GM19023 (cell line): ENCODE results near the gene E2F6.
"Not testable (repeated sequence)": the region's sequence is repeated elsewhere in the genome, so short reads cannot be mapped to it uniquely, and the experiment has no call there.

Experiments used
- ATAC-seq: cut with Tn5 transposase; IDR thresholded peaks from one replicate; pipeline ENCODE4 v1.9.1; 2021; ENCODE audit warnings: mild to moderate bottlenecking, moderate library complexity; ENCODE audit not compliant: unreplicated experiment

E2F6 gene

GRCh38 chr2:11416931-11417330, 49.0 kb downstream of the E2F6 start:
- no peak for ATAC-seq

- ATAC-seq: no peak
Observed at GRCh38 chr2:11416186-11416585, 49.8 kb downstream of the E2F6 start.

- no peak for ATAC-seq
Observed at GRCh38 chr2:11414372-11415124, 51.4 kb downstream of the E2F6 start.

- no peak for ATAC-seq
Observed at GRCh38 chr2:11412449-11412810, 53.5 kb downstream of the E2F6 start.

DNA sequence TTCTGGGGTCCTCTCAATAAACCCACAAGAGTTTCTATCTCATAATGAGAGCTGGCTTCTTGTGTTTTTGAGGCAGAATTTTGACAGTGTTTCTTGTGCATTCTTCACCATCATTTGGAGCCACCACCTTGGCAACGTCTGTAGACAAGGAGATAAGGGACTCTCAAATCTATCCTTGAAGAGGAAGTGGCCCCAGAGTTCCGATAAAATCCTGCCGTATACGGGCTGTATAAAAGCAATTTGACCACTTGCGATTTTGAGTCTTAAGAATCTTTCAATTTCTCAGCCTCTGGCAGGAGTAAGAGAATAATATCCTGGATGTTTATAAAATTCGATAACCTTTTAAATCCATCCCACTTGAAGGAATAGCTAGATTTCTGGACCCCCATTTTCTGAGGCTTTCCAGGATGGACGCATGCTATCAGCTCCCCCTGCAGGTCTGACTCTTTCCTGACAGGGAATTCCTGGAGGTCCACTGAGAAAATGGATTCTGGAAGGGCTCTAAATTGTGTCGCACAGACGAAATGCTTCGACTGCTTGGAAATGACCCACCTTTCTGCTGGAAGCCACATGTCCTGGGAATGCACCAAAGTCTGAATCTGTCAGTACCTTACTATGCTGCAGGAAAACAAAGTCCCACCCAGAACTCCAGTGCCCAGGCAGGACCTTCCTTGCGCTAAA, 54.1 kb downstream of the E2F6 start:
- ATAC-seq: no peak

GRCh38 chr2:11411244-11411643, 54.7 kb downstream of the E2F6 start:
- no peak for ATAC-seq

- ATAC-seq: no peak
Observed at GRCh38 chr2:11410101-11410500, 55.9 kb downstream of the E2F6 start.

- ATAC-seq: no peak
Observed at GRCh38 chr2:11409572-11409959, 56.4 kb downstream of the E2F6 start.

DNA sequence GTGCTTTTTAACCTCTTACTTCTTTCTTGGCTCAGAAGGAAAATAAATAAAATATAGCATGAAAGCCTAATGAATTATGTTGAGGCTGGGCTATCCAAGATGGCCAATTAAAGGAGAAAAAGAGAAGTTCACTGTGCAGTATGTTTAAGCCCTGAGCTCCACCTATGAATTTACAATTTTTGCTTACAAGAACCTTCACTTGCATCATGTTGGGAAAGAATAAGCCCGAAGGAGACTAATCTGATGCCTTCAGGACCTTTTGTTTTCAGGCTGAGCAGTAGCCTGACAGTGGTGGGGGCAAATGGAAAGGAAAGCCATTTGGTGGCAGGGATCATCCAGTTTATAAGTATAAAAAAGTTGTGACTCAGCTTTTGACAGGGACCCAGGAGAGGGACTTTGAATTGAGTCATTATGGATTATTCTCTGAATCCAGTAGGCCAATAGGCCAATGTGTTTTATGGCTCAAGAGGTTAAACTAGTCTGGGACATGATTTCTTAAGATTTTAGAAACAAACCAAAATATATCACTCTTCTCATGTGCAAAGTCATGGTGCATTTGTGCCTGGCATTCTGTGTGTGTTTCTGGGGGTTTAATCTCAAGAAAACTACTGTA, 56.9 kb downstream of the E2F6 start:
- ATAC-seq: no peak

- ATAC-seq: no peak
Observed at GRCh38 chr2:11407413-11407812, 58.5 kb downstream of the E2F6 start.

GRCh38 chr2:11406958-11407381, 59.0 kb downstream of the E2F6 start:
- ATAC-seq: no peak

DNA sequence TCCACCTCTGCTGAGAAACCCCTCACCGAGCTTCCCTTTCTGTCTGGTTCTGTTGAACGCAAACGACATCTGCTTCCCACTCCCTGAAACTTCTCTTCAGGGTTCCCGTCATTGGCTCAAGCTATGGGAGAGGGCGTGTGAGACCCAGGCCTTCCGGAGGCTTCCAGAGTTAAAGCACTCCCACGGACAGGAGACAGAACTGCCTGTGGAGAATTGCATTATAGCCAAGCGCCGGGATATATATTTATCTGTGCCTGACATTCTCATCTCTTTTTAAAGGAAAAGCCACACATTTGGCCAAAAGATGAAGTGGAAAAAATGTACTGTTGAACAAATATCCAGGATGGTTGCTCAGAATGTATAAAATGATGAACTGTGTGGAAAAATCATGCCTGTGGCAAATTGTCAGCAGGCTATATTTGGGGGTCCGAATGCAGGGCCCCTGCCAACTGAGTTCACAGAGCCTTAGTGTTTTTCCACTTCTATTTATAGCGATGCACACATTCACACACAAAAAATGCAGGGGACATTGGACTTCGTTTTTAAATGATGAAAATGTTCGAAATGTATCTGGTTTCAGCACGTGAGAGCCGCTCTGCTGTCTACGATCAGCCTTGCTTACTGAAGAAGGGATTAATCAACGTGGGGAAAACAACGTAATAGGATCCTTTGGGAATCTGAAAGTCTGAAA, 59.5 kb downstream of the E2F6 start:
- no peak for ATAC-seq

GRCh38 chr2:11405599-11406266, 60.2 kb downstream of the E2F6 start:
- ATAC-seq: no peak

DNA sequence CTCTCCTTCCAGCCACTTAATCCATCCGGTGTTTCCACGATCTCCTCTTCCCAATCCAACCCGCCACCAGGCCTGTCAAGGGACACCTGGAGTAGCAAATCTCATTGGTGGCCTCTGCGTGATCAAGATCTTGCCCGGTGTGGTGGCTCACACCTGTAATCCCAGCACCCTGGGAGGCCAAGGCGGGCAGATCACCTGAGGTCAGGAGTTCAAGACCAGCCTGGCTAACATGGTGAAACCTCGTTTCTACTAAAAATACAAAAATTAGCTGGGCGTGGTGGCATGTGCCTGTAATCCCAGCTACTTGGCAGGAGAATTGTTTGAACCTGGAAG, 60.9 kb downstream of the E2F6 start:
- not testable (repeated sequence) for ATAC-seq

DNA sequence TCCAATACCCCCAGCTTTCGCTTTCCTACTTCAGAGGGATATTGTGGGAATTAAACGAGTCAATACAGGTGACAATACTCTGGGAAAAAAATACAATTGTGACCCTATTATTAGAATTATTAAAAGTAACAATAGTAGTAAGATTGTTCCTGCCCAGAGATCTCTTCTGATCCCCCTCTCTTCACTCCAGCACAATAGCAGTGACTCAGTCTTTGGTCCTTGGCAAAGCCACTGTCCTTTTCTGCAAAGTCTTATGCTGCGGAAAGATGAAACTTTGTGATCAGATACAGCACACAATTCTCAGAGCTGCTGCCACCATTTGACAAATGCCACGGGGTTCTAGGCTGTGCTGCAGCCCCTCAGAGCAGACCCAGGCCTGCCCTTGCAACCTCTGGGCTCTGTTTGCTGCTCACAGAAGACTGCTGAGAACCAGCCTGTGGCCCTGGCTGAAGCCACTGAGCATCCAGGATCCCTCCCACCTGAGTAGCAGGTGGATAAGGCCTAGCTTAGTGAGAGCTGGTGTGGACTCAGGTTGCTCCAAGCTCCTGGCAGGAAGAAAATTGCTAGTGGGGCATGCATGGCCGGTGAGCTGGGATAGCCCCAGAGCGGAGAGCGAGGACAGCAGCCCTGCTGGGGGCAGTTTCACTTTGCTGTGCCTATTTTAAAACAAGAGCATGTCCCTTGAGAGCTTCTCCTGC, 61.4 kb downstream of the E2F6 start:
- no peak for ATAC-seq

- no peak for ATAC-seq
Observed at GRCh38 chr2:11402436-11402835, 63.5 kb downstream of the E2F6 start.

GRCh38 chr2:11399438-11399762, 66.6 kb downstream of the E2F6 start:
- no peak for ATAC-seq

DNA sequence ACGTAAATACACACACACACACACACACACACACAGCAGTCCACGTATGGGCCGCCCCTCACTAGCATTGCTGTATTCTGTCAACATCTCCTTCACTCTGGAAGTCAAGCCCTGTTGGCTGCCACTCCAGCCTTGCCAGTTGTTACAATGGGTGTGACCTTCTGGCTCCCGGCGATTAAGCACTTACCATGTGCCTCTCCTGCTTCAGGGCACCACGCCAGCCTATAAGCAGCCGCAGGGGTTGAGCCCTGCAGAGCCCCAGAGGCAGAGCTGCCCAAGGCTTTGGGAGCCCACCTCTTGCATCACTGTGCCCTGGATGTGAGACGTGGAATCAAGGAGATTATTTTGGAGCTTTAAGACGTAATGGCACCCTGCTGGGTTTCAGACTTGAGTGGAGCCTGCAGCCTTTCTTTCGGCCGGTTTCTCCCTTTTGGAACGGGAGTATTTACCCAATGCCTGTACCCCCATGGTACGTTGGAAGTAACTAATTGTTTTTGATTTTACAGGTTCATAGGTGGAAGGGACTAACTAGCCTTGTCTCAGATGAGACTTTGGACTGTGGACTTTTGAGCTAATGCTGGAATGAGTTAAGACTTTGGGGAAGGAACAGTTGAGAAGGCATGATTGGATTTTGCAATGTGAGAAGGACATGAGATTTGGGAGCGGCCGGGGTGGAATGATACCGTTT, 67.1 kb downstream of the E2F6 start:
- no peak for ATAC-seq

DNA sequence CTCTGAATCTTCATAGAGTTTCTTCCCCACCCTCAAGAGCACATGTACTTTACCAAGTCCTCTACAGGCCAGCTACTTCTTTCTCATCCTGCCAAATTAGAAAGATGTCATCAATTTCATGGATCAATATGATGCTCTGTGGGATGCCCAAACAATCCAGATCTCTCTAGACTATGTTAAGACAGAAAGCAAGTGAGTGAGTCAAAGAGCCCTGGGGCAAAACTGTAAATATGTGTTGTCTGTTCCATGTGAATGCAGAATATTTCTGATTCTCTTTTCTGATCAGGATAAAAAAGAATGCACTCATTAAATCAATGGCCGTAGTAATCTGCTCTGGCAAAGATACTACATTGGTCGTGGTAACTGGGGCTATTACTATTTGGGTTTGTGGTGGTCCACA, 68.4 kb downstream of the E2F6 start:
- no peak for ATAC-seq
